GM19099 (cell line): ENCODE measurements around the gene WDR4.

ENCODE experiments used
- POLR2A ChIP-seq: IDR thresholded peaks from 3 replicates; pipeline ENCODE4 v1.6.1; 2011; ENCODE audit warnings: low read depth; ENCODE audit not compliant: insufficient read length; ENCODE audit errors: extremely low read depth

Gene WDR4

DNA sequence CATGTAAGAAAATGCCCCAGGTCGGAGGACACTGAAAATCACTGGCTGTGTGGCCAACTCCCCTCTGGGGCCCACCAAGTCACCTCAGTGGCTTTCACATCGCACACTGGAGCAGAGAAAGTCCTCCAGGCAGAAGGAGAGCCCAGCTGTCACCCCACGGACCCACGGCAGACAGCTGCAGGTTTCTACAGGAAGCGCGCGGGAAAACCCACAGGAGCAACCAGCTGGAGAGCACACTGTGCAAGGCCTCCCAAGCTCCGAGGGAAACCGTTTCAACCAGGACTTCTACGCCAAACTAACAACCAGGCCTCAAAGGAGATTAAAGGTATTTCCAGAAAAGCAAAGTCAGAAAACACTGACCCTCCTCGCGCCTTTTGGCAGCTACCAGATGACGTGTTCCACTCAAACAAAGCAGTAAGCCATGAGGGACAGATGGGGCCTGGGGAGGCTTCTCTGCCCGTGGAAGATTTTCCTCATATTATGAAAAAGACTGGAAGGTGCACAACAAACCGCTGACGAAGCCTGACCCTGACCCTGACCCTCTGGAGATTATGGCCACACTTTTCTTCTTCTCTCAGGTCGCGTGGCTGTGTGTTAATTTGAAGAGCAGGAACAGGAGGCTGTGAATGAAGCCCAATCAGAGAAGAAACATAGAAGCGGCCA is 21.0 kb downstream of the WDR4 start:
- no peak for TF ChIP-seq POLR2A

DNA sequence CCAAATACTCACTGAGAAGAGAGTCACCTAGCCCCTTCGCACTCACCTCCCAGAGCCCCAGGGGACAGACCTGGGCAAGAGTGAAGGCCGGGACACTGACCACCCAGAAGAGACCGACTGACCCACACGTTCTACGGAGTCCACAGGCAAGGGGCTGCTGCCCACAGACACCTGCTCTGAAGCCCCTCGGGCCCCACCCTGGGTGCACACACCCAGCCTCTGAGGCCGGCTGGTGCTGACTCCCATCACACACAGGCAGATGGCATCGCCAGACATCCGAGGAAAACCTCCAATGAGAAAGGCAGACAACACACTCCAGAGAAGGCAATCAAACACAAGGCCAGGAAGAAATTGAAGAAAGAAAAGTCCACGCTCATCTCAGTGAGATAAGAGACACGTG is 22.1 kb downstream of the WDR4 start:
- no peak for TF ChIP-seq POLR2A

DNA sequence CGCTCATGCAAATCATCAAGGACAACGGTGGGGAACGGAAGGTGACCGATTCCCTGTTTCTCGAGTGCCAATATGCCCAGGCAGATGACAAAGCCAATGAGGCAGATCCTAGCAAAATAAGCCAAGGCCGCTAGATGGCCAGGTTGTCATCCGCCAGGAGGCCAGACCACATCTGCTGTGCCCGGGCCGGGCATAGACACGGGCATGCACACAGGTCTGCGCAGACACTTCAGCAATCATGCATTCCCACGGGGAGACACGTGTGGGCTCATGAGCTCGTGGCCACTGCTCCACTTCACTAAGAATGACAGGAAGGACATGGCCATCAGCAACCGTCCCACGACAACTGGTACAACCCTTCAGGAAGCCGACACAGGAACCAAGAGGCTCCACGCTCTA is 23.4 kb downstream of the WDR4 start:
- no peak for TF ChIP-seq POLR2A

DNA sequence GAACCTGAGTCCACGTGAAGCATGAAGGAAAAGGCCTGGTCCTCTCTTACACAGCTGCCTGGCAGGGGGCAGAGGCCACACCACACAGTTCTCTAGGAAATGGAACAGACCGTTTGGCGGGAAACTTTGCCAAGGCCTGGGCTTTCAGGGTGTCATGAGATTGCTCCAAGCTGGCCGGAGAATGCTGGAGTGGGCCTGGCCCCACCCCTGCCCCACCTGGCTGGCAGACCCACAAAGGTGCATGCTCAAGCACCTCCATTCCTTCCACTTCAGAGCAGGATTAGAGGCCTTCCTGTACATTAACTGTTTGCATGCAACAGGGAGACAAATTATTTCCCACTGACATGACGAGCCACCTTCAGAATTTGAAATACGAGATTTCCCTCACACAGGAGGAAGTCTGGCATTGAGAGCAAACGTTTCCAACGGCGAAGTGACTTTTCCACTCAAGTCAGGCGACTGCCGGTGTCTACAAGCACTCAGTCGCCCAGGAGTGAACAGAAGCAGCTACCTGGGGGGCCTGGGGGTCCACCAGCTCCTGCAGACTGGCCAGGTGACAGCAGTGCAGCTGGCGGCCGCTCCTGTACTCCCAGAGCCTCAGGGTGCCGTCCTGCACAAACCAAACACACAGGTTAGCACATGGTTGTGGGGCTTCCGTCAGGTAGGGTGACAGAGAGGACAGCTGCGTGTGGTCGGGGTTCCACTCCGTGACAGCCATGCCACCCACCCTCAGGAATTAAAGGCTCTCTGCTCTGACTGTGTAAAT is 24.0 kb downstream of the WDR4 start:
- TF ChIP-seq POLR2A, result no peak

DNA sequence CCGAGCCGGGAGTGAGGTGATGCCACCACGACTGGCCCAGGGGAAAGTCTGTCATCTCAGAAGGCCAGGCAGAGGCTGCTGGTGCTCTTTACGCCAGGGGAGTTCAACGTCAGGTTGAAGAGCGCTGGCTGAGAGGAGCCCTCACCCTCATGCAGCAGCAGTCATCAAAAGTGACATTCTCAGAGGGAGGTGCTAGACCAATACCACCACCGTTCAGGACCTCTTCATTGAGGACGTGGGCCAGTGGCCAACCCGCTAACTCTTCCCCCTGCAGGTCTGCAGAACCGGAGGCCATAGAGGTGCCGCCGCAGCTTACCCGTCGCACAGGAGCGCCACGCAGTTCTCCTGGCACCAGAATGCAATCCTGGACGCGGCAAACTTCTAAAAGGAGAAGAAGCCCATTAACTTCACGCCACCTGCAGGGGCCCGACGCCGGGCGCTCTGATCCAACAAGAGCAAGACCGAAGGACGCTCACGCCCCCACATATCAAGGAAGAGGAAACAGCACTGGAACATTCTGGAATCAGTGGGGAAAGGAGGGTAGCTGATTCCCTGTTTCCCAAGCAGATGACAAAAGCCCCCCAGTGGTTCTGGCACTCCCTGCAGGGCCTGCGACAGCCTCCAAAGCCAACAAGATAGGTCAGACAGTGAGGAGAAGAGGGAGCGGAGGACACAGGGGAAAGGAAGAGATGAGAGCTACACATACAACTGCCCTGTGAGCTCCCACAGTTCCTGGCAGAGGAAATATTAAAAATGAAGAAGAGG is 24.9 kb downstream of the WDR4 start:
- TF ChIP-seq POLR2A, result no peak

DNA sequence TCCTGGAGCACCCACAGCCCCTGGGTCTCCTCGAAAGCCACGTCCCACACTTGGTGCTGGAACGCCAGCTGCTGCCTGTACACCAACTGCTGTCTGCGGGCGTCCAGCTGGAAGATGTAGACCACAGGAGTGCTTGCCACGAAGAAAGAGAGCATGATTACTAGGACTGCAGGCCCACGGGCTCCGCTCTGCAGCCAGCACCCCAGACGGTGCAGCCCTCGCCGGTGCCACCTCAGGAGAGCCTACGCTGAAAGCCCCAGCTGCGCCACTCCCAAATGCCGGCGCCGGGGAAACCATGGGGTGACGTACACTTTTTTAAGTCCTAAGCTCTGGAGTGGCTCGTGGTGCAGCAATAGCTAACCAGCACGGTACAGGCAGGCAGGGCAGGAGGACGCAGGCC is 25.7 kb downstream of the WDR4 start:
- TF ChIP-seq POLR2A, result no peak

DNA sequence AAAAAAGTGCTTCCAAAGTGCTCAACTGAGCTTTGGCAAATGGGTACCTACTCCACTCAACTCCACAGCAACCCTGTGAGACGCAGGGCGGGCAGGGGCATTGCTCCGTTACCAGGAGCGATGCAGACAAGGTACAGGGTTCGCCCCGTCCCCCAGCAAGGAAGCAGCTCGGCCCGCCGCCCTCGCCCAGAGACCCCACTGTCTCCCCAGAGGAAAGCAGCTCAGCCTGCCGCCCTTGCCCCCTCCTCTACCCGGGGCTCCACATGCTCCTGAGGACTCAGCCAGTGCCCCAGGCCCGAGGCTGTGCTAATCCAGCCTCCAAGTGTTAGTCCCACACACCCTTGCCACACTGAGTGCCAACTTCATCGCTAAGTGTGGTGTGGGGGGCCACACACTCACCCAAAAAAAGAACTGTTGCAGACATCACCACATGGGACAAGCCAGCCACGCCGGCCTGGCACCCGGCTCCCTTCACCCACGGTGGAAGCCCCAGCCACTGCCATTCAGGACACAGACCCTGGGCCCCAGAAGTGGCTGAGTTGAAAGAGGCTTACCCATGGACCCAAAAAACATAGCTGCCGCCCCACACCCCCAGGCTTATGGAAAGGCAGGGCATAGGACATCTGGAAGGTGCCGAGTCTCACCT is 26.3 kb downstream of the WDR4 start:
- TF ChIP-seq POLR2A, result no peak

DNA sequence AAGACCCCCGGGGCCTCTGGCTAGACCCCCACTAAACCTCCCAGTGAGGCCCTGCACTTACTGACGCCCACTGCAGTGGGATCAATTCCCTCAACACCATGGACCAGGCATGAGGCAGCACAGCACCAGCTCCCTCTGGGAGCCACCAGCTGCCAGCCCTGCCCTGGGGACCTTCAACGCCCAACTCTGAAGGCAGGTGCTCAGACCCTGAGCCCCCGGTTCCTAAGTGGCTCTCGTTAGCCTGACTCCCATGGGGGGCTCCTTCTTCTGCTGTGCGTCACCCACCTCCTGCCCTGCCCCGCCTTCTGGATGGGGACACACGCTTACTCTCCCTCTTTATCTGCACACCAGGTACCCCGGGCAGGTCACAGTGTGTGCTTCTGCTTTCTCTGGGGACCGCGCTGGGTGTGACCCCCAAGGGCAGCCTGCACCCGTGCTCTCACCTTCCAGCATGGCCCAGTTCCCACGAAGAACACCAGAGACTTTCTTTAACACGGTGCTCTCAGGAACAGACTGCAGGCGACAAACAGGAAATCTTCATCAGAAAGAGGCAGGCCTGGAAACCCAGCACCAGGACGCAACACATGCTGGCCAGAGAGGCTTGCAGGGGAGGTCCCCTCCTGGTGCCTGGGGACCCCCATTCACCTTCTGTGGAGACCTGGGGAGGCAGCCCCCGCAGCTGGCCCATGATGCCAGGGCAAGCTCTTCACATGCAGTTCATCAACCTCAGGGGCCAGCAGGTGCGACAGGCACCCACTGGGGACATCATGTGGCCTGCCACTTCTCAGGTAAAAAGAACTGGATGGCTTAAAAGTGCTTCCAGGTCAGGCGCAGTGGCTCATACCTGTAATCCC is 27.3 kb downstream of the WDR4 start:
- no peak for TF ChIP-seq POLR2A

DNA sequence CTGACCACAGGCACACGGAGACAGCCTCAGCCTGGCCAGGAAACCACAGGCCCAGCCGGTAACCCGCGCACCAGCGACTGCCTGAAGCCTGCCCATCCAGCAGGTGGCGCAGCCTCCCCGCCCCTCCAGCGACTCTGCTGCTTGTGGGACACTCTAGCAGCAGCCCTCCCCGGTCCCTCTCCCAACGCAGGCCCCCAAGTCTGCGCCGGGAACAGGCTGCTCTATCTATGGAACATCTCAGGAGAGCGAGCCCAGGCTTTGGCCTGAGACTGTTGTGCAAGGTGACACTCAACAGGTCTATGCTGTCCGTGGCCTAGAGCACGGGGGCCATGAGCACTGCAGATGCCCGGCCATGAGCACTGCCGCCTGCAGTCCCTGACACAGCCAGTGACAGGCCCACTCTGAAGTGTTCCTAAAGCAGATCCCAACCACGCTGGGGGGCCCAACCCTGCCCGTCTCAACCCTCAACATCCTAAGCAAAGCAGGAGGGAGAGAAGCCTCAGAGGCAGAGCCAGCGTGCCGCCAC is 28.4 kb downstream of the WDR4 start:
- TF ChIP-seq POLR2A, result no peak

DNA sequence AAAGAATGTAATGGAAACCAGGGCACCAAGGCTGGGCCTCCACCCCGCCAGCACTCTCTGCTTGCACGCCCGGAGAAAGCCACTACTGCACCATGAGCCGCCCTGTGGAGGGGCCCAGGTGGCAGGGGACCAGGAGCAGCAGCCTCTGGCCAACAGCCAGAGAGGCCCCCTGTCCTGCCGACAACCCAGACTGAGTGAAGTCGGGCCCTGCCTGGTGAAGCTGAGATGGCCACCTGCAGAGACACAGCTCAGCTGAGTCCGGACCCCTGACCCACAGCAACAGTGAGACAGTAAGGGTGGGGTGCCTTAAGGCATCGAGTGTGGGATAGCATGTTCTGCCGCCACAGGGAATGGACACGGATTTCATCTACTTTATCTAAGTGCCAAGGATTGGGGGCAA is 28.9 kb downstream of the WDR4 start:
- no peak for TF ChIP-seq POLR2A

DNA sequence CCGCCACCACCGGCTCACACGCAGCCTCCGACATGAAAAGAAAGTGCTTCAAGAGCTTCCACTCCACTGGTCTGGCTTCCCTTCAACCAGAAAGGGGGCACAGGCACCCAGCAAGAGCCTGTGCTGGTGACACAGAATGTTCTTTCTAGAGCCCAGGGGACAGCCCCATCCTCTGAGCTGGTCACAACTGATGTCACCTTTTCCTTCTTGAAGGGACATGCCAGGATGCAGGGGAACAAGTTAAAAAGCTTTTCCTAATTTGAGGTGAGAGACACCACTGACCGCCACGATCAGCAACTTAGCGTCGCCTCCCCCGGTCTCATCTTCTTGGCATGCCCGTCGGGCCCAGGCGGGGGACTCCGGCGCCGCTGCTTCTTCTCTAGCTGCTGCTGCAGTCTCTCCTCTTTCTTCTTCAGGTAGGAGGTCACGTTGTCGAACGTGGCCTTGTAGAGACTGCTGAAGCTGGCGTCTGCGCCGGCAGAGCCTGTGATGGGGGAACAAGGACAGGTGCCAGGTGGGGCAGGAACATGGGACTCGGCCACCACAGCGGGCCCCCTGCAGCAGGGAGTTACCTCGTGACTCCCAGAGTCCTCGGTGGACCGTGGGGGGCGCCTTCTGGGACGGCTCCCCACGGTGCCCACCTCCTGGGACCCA is 29.5 kb downstream of the WDR4 start:
- TF ChIP-seq POLR2A, result no peak

DNA sequence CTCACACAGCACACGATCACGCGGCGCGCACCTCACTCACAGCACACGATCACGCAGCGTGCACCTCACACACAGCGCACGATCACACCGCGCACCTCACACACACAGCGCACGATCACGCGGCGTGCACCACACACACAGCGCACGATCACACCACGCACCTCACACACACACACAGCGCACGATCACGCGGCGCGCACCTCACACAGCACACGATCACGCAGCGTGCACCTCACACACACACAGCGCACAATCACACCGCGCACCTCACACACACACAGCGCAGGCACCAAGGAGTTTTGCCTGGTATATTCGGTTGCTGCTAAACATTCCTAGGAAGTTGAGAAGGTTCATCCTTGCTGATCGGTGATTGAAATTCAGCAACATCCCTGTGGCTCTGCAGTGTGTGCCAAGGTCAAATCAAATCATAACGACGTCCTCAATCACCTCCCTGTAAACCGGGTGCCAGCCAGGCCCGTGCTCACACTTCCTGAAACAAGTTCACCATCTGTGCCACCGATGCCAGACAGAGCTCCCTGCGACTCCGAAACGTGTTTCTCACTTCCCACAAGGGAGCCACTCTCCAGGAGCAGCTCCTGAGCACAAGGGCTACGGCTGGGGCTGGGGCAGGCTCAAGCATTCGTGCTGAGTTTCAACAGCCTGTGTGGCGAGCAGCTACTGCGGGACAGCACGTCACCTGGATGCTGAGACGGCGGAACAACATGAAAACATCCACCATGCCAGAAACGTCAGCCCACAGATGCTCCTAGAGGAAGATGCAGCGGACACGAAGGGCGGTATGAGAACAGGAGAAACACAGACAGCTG is 30.2 kb downstream of the WDR4 start:
- TF ChIP-seq POLR2A, result no peak

DNA sequence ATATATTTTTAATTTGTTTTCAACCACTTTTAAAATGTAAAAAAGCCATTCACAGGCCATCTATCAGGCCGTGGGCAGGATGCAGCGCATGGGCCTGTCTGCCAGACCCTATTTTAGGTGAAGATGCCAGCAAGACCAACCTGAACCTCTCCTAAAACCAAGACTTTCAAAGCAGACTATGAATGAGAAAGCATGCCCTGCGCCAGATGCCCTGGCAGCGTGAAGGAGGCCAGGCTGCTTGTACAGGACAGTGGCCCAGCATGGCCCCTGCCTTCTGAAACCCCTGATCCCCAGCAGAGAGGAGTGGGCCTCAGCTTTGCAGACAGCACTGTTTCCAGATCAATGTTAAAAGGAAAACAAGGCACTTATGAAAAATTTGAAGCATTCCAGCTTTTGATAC is 31.6 kb downstream of the WDR4 start:
- no peak for TF ChIP-seq POLR2A
